GM23338 (cell line): Measurements from ENCODE around the gene CMIP. TPM values are rescaled to one million over a fixed set of nuclear protein-coding genes. Genes with fewer than 3 reads are reported as not detected.

Source experiments
- ATAC-seq: fragments of 200-7000 bp; cut with Tn5 transposase; 3 replicates; pipeline ENCODE4 v1.9.1; 2020
- DNase-seq: peaks from one replicate; pipeline ENCODE4 v3.0.0-alpha.2; 2015; ENCODE audit warnings: low spot score
- H2AFZ ChIP-seq: fragments of 200-600 bp; sonication (generic); 2 replicates; pipeline ENCODE4 v1.8.0; 2016; ENCODE audit warnings: antibody characterized with exemption, mild to moderate bottlenecking, moderate library complexity
- H3F3A ChIP-seq: fragments of 200-600 bp; sonication (generic); replicated peaks from 2 replicates; pipeline ENCODE4 v1.8.0; 2017; ENCODE audit warnings: antibody characterized with exemption, mixed run types, low read depth
- H3K27ac ChIP-seq: fragments of 200-600 bp; sonication (generic); 2 replicates; pipeline ENCODE4 v1.6.1; 2016; ENCODE audit warnings: low read depth
- H3K27me3 ChIP-seq: fragments of 200-600 bp; sonication (generic); 2 replicates; pipeline ENCODE4 v1.8.0; 2016; ENCODE audit warnings: mild to moderate bottlenecking, mixed run types, moderate library complexity; ENCODE audit not compliant: insufficient read depth
- H3K36me3 ChIP-seq: fragments of 200-600 bp; sonication (generic); 2 replicates; pipeline ENCODE4 v1.8.0; 2016; ENCODE audit warnings: mild to moderate bottlenecking; ENCODE audit not compliant: insufficient read depth
- H3K4me1 ChIP-seq: fragments of 200-600 bp; sonication (generic); 2 replicates; pipeline ENCODE4 v1.8.0; 2016; ENCODE audit warnings: mild to moderate bottlenecking, moderate library complexity; ENCODE audit not compliant: insufficient read depth
- H3K4me2 ChIP-seq: fragments of 200-600 bp; sonication (generic); 2 replicates; pipeline ENCODE4 v1.7.1; 2017; ENCODE audit warnings: mixed run types
- H3K4me3 ChIP-seq: fragments of 200-600 bp; sonication (generic); 2 replicates; pipeline ENCODE4 v1.6.1; 2016; ENCODE audit warnings: mixed run types
- H3K79me2 ChIP-seq: fragments of 200-600 bp; sonication (generic); replicated peaks from 2 replicates; pipeline ENCODE4 v1.8.0; 2017; ENCODE audit warnings: mild to moderate bottlenecking; ENCODE audit not compliant: insufficient read depth
- H3K9me2 ChIP-seq: fragments of 200-600 bp; sonication (generic); 2 replicates; pipeline ENCODE4 v1.8.0; 2017; ENCODE audit not compliant: insufficient read depth
- H4K20me1 ChIP-seq: fragments of 200-600 bp; sonication (generic); replicated peaks from 2 replicates; pipeline ENCODE4 v1.8.0; 2017; ENCODE audit warnings: mild to moderate bottlenecking; ENCODE audit not compliant: insufficient read depth
- H3K27ac Mint-ChIP-seq: 2 replicates; pipeline ENCODE4 v1.8.0; 2020; ENCODE audit warnings: inconsistent platforms, mild to moderate bottlenecking, moderate library complexity, mixed read lengths
- H3K27me3 Mint-ChIP-seq: 3 replicates; pipeline ENCODE4 v1.8.0; 2022; ENCODE audit warnings: low read depth, mild to moderate bottlenecking, moderate library complexity, mixed read lengths, inconsistent platforms; ENCODE audit not compliant: insufficient read depth, poor library complexity
- H3K36me3 Mint-ChIP-seq: 3 replicates; pipeline ENCODE4 v1.8.0; 2021; ENCODE audit warnings: low read depth, mild to moderate bottlenecking, inconsistent platforms, moderate library complexity, mixed read lengths
- H3K4me1 Mint-ChIP-seq: 3 replicates; pipeline ENCODE4 v1.8.0; 2020; ENCODE audit warnings: mild to moderate bottlenecking, inconsistent platforms, mixed read lengths
- H3K4me3 Mint-ChIP-seq: 3 replicates; pipeline ENCODE4 v1.8.0; 2021; ENCODE audit warnings: moderate library complexity, mild to moderate bottlenecking, inconsistent platforms, mixed read lengths
- H3K9me3 Mint-ChIP-seq: 3 replicates; pipeline ENCODE4 v1.8.0; 2020; ENCODE audit warnings: moderate library complexity, mild to moderate bottlenecking, inconsistent platforms, mixed read lengths
- CREB1 ChIP-seq: fragments of 250-450 bp; sonication (Bioruptor Pico); IDR thresholded peaks from 2 replicates; pipeline ENCODE4 v1.5.0; 2020; ENCODE audit warnings: low read depth, mild to moderate bottlenecking, moderate library complexity
- EZH2phosphoT487 ChIP-seq: fragments of 200-600 bp; sonication (generic); IDR thresholded peaks from one replicate; pipeline ENCODE4 v1.8.1; 2018; ENCODE audit warnings: antibody characterized with exemption; ENCODE audit not compliant: unreplicated experiment
- JUNB ChIP-seq: IDR thresholded peaks from one replicate; pipeline ENCODE4 v1.6.1; 2016; ENCODE audit warnings: antibody characterized with exemption; ENCODE audit not compliant: unreplicated experiment
- NANOG ChIP-seq: IDR thresholded peaks from 2 replicates; pipeline ENCODE4 v1.6.1; 2016; ENCODE audit warnings: antibody characterized with exemption, borderline replicate concordance
- ZNF114 ChIP-seq: fragments of 250-450 bp; sonication (Bioruptor Pico); IDR thresholded peaks from 2 replicates; pipeline ENCODE4 v1.5.0; 2020; ENCODE audit warnings: mild to moderate bottlenecking, moderate library complexity
- polyA plus RNA-seq: library from polyadenylated mRNA; unstranded; fragments of >200 nt; fragmentation: Nextera tagmentation; extraction: Ambion mirVana; gene quantifications from 2 replicates; pipeline ENCODE4 v1.2.1, GENCODE V29; 2016
- total RNA-seq: library from RNA; depleted of rRNA; stranded (reverse); fragments of >200 nt; shearing (Covaris generic); gene quantifications from 2 replicates; pipeline ENCODE4 v1.2.3, GENCODE V29; 2014
- TF ChIP-seq, protein P1 (sequence below): IDR thresholded peaks from 2 replicates; pipeline ENCODE4 v1.6.1; 2016; ENCODE audit warnings: antibody characterized with exemption
- TF ChIP-seq, protein P2 (sequence below), 2 experiments: fragments of 200-600 bp in 1 of 2; sonication (generic) in 1 of 2; conservative IDR thresholded peaks; 2 replicates each; pipeline versions ENCODE4 v1.5.1 to v1.6.1; 2016 to 2017; ENCODE audit warnings: antibody characterized with exemption in 2 of 2, low read depth in 2 of 2, mild to moderate bottlenecking in 2 of 2, moderate library complexity in 1 of 2
- TF ChIP-seq, protein P3 (sequence below): IDR thresholded peaks from one replicate; pipeline ENCODE4 v1.6.1; 2018; ENCODE audit warnings: antibody characterized with exemption; ENCODE audit not compliant: unreplicated experiment

Gene CMIP
- total and polyA plus RNA-seq, 2 experiments from 2014 or later, result 9.5 to 62.3 TPM

DNA sequence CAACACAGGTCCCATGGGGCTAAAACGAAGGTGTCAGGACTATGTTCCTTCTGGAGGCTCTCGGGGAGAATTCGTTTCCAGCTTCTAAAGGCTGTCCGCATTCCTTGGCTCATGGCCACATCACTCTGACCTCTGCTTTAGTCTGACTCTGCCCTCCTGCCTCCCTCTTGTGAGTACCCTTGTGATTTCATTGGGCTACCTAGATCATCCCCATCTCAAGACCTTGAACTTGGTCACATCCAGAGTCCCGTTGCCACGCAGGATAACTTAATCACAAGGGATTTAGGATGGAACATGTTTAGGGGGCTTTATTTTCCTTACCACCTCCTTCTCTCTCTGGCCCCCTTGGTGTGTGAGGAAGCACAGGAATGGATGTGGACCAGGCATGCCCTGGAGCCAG is 173.6 kb downstream of the CMIP start (continued):
- TF ChIP-seq, protein P1, sequence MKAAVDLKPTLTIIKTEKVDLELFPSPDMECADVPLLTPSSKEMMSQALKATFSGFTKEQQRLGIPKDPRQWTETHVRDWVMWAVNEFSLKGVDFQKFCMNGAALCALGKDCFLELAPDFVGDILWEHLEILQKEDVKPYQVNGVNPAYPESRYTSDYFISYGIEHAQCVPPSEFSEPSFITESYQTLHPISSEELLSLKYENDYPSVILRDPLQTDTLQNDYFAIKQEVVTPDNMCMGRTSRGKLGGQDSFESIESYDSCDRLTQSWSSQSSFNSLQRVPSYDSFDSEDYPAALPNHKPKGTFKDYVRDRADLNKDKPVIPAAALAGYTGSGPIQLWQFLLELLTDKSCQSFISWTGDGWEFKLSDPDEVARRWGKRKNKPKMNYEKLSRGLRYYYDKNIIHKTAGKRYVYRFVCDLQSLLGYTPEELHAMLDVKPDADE, result no peak
- TF ChIP-seq NANOG (no peak), EZH2phosphoT487 (no peak), ZNF114 (no peak)
- TF ChIP-seq, protein P2, sequence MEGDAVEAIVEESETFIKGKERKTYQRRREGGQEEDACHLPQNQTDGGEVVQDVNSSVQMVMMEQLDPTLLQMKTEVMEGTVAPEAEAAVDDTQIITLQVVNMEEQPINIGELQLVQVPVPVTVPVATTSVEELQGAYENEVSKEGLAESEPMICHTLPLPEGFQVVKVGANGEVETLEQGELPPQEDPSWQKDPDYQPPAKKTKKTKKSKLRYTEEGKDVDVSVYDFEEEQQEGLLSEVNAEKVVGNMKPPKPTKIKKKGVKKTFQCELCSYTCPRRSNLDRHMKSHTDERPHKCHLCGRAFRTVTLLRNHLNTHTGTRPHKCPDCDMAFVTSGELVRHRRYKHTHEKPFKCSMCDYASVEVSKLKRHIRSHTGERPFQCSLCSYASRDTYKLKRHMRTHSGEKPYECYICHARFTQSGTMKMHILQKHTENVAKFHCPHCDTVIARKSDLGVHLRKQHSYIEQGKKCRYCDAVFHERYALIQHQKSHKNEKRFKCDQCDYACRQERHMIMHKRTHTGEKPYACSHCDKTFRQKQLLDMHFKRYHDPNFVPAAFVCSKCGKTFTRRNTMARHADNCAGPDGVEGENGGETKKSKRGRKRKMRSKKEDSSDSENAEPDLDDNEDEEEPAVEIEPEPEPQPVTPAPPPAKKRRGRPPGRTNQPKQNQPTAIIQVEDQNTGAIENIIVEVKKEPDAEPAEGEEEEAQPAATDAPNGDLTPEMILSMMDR (conservative IDR thresholded peaks at IDR 0.05; ENCODE audit: low read depth in 2 of 2), result no peak
- TF ChIP-seq, protein P3, sequence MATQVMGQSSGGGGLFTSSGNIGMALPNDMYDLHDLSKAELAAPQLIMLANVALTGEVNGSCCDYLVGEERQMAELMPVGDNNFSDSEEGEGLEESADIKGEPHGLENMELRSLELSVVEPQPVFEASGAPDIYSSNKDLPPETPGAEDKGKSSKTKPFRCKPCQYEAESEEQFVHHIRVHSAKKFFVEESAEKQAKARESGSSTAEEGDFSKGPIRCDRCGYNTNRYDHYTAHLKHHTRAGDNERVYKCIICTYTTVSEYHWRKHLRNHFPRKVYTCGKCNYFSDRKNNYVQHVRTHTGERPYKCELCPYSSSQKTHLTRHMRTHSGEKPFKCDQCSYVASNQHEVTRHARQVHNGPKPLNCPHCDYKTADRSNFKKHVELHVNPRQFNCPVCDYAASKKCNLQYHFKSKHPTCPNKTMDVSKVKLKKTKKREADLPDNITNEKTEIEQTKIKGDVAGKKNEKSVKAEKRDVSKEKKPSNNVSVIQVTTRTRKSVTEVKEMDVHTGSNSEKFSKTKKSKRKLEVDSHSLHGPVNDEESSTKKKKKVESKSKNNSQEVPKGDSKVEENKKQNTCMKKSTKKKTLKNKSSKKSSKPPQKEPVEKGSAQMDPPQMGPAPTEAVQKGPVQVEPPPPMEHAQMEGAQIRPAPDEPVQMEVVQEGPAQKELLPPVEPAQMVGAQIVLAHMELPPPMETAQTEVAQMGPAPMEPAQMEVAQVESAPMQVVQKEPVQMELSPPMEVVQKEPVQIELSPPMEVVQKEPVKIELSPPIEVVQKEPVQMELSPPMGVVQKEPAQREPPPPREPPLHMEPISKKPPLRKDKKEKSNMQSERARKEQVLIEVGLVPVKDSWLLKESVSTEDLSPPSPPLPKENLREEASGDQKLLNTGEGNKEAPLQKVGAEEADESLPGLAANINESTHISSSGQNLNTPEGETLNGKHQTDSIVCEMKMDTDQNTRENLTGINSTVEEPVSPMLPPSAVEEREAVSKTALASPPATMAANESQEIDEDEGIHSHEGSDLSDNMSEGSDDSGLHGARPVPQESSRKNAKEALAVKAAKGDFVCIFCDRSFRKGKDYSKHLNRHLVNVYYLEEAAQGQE, result no peak

DNA sequence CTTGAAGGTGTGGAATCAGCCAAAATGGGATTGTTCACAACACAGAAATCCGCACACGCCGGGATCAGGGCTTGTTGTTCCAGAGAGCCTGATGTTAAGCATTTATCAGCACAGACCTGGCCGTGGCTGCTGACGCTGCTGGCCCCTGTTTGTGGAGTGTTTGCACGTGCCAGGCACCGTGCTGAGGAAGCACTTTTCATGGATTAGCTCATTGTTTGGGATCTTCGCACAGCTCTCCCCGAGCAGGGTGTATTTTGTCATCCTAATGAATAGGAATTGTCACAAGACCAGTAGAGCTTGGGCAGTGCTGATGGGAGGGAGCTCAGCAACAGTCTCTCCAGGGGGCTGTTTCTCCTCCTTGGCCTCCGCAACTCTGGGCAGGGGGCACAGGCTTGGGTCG is 174.1 kb downstream of the CMIP start:
- DNase-seq (no peak), ATAC-seq (no peak)
- H3K27ac Mint-ChIP-seq, result no peak overlapping the region; the same call in 1 of the 2 replicates
- peaks cover 3% of the 10 kb centered on the region; the same call in 1 of the 2 replicates for H3F3A ChIP-seq
- H3K27ac ChIP-seq, result no peak overlapping the region
- peaks cover 3% of the 10 kb centered on the region; the same call in 2 of the 3 replicates for H3K4me1 Mint-ChIP-seq
- peaks cover 9% of the 10 kb centered on the region for H3K79me2 ChIP-seq
- no peaks in the 10 kb centered on the region for H3K36me3 ChIP-seq
- peaks cover 7% of the 10 kb centered on the region for H3K27me3 Mint-ChIP-seq
- H3K4me2 ChIP-seq, result no peak overlapping the region
- H3K36me3 Mint-ChIP-seq, result peaks cover 23% of the 10 kb centered on the region
- H3K4me3 Mint-ChIP-seq, result no peak overlapping the region
- no peak overlapping the region for H2AFZ ChIP-seq
- peaks cover 4% of the 10 kb centered on the region; the same call in 1 of the 2 replicates for H4K20me1 ChIP-seq
- no peaks in the 10 kb centered on the region for H3K4me1 ChIP-seq
- H3K4me3 ChIP-seq, result no peak overlapping the region
- no peak for TF ChIP-seq CREB1 (CRISPR knock-in tag)
- TF ChIP-seq, protein P3, result no peak
- no peak for TF ChIP-seq JUNB
- TF ChIP-seq, protein P2 (conservative IDR thresholded peaks at IDR 0.05; ENCODE audit: low read depth in 2 of 2), result no peak
- TF ChIP-seq NANOG, result no peak
- H3K9me3 Mint-ChIP-seq, result no peaks in the 10 kb centered on the region; the same call in 2 of the 3 replicates
- H3K9me2 ChIP-seq, result no peaks in the 10 kb centered on the region
- no peaks in the 10 kb centered on the region for H3K27me3 ChIP-seq
